Measurements from ENCODE around the gene ARMS2.

ARMS2 gene

DNA sequence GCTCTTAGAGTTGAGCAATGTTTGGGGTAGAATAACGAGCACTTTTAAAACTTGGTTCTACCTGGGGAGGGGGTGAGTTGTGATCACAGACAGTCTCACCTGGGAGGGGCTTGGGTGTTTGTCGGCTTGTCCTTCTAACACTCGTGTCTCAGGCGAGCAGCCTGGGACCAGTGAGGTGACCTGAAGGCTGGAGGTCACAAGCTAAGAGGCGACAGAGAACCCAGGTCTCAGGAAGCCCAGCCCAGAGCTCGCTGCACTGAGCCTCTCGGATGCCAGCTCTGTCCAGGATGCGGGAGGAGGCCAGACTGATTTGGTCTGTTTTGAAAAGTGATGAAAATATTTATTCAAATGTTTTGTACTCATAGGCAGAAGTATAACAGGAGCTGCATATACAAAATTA is 18.7 kb downstream of the ARMS2 start:
- no peak for DNase-seq

DNA sequence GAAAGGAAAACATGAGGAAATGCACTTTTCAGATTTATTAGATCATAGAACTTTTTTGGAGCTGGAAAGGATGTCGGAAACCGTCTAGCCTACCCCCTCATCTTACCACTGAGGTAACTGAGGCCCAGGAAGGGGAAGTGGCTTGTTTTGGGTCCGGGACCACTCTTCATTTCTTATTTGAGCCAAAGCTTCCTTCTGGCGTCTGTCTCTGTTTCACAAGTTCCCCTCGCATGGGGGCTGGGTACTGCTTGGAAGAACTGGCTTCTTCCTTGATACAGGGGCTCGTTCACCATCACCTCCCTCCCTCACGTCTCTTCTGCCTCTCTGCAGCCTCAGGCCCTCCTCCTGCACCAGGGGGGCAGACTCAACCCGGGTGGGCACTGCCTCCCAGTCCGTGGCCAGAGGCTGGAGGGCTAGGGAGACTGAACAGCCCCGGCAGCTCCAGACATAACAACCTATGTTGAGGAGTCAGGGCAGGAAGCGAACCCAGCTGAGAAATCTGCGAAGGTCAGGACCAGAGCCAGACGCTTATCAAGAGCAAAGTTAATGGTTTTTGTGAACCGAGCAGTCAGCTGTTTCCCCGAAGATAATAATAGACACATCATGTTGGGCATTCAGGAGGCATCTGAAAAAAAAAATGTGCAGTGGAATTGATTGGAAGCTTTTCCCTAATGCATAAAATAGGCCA is 19.8 kb downstream of the ARMS2 start:
- peak in 1 of 2 donors; percentile 56 for DNase-seq

DNA sequence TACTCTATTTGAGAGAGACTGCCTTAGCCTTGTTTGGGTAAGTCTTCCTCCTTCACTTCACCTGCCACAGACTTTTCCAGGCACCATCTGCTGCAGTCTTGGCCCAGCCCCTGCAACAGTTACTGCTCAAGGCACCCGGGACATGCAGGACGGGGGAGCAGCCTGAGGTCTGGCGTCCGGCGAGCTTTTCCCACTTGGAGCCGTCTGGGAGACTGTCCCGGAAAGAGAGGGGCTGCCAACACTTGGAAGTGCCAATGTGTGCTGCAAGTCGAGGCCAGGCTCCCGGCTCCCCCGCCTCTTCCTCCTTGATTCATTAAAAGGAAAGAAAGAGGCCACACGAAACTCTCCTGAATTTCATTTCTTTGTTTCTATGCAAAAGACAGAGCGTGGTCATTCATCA is 20.6 kb downstream of the ARMS2 start:
- DNase-seq = peak; percentile 62 to 73

DNA sequence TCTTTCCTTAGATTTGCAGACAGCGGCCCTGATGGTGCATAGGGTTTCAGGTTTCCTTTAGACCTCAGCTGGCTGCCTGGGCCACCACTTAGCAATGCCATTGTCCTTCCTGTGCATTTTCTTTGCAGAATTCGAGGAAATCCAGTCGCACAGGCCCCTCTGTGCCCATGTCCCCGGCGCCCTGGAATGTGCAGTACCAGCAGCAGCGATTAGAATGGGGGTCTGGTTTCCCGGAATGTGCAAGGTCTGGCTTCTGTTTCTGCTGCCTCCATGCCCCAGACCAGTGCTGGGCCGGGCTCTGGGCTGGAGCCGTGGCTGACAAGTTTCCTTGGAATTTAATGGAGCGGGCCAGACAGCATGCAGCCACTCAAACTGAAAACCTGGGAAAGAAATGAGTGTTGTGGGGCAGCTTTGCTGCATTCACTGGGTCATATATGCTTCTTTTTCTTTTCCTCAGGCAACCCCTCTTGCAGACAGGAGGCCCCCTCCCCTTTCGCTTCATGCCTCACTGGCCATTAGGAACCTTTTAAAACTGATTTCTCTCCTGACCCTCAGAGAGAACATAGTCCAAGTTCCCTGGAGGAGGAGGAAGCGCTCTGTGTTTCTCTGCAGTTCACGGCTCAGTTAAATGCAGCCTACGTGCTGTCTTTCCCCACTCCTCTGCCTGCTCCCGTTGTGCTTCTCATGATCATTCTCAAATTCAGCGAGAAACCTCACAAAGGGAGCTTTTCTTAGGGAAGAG is 21.3 kb downstream of the ARMS2 start:
- no peak for DNase-seq

DNA sequence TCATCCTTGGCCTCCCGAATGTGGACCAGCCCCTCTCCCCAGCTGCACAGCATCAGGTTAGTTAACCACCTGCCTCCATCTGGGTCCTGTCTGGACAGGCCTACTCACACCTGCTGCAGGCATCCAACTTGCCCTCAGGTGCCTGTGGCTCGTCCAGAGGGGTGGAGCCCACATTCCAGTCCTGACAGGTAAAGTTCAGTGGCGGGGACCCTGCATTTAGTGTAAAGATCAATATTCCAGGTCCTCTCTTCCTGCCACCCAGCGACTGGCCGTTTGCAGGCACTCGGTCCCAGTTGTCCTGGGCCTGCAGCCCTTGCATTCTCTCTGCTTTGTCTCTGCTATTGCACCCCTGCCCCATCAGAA is 21.9 kb downstream of the ARMS2 start:
- DNase-seq = no peak

DNA sequence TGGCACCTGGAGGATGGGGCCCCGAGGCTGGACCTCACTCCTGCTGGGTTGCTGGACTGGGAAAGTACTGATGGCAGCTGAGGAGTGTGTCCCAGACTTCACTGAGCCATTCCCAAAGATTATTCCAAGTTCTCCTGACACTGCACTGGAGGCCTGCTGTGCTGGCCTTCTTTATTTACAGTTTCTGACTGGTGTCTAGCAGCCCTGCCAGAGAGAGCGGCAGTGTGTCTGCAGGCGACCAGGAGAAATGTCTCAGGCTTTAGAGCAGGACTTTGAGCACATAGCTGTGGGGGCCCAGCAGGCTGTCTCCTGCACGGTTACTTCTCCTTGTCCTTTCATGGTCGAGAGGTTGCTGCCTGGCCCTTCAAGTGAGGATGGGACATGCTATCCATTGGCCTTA is 23.0 kb downstream of the ARMS2 start:
- no peak for DNase-seq

DNA sequence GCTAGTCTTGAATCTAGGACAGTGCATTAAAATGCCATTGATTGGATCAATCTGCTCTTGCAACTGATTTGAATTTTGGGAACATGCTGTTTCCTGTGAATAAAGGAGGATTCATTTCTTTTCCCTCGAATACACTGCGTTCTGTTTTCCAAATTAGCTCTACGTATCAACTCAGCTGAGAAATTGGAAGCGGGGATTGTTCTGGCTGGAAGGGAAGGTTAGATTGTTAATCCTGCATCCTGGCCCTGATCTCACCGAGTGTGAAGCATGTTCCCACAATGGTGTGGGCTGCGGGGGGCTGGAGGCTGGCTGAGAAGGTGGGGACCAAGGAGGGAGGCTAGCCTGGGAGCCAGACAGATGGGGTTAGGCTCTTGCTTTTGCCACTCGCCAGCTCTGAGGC is 24.5 kb downstream of the ARMS2 start:
- peak; percentile 53 to 88 for DNase-seq

DNA sequence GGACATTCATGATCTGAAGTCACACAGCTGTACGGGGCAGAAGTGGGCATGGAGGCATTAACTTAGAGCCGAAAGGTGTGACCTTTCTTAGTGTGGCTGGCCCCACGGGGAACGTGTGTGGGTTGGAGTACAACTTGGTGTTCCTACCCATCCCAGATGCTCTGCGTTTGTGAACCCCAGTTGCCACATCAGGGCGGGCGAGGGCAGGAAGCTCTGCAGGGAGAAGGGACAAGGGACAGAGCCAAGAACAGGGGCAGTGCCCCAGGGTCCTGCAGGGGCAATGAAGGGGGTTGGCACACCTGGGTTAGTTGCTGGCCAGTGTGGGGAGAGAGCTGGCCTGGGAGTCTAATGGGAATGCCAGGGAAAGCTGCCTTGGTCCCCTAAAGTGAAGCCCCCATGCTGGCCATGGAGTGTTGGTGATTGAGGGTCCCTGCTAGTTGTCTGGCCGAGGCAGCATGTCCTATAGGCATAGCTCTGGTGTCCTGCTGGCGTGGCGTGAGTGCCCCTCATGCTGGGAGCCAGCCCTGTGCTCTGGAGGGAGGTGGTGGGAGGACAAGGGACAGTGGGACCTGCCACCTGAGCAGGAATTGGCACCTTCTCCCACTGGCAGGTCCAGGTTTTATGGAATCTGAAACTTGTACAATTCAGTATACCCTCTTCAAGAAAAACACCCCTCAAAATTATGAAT is 25.8 kb downstream of the ARMS2 start:
- no peak for DNase-seq

DNA sequence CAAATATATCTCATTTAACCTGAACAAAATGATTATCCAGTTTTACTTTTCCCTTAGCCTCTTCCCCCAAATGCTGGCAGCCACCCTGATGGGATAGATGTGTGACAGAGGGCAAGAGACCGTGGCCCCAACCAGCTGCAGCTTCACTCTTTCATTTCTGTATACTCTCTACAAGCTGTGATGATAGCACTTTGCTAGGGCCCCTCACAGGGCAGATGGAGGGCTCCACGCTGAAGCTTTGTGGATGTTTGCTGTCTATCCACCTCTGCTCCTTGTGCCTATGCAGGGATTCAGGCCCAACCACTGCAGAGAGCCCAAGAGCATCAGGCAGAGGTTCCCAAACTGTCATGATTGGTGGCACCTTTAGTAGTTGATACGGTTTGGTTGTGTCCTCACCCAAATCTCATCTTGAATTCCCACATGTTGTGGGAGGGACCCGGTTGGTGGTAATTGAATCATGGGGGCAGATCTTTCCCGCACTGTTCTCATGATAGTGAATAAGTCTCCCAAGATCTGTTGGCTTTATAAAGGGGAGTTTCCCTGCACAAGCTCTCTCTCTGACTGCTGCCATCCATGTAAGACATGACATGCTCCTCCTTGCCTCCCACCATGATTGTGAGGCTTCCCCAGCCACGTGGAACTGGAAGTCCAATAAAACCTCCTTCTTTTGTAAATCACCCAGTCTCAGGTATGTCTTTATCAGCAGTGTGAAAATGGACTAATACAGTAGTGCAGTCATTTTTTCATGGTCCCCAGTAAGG is 27.0 kb downstream of the ARMS2 start:
- no peak for DNase-seq

DNA sequence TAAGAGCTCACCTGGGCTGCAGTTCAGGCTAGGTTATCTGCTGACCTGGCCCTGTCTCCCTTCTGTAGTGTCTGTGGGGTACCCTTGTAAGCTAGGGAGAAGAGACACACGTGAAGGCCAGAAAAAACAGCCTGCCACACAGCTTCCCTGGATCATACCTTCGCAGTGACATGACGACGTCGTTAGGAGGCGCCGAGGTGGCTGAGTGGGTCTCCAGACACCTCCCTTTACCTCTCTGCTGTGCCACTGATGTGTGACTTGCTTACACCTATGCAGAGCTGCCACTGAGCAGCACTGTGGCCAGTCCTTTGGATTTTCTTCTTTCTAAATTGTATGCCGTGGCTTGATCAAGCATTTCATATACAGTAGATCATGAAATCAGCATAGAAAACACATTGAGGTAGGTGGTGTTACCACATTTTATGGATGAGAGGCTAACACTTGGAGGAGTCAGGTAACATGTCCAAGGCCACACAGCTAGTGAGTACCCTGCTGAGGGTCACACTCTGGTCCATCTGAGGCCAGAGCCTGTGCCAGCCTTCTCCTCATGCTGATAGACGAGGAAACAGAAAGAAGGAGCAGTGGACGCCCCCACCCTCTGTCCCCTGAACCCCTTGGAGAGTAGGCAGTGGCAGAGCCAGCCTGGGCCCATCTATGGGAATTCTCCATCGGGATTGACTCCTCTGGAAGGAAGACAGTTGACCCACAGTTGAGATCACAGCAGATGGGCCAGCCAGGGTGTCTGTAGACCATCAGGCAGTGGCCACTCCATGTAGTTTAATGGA is 30.0 kb downstream of the ARMS2 start:
- no peak for DNase-seq

DNA sequence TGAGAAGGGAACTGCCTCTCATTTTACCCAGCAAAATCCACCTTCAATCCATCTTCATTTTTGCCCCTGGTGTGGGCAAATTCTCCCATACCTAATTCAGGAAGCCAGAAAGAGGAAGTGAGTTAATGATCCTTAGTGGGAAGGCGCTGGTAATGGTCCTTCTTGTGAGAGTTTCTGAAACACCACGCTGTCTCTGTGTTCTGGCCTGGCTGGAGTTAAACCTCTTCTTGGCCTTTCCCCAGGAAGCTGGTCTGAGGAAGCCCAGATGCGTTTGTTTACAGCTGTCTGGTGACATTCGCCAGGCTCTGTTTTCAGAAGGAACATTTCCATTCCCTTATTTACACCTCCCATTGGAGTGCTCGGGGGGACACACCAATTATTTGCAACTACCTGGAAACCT is 31.2 kb downstream of the ARMS2 start:
- peak; percentile 44 to 63 for DNase-seq

DNA sequence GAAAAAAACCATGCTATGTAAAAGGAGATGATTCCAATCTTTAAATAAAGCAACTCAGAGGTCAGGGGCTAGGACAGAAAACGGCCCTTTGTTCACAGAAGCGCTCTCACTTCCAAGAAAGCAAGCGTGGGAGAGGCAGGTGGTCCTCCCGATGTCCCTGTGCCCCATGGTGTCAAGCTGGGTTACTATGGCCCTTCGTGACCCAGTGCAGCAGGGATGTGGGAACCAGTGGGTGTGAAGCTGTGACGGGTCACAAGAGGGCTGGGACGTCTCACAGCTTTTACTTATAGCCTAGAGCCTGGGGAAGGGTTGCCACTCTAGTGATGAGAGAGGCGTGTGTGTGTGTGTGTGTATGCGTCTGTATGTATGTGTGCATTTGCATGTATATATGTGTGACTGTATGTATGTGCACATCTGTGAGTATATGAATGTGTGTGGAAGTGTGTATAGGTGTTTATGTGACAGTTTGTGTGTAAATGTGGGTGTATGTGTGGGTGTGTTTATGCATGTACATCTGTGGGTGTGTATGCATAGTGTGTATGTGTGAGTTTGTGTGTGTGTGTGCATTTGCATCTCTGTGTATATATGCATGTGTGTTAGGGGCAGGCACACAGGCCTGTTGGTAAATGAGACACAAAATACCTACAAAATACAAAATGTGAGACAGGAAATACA is 32.1 kb downstream of the ARMS2 start:
- no peak for DNase-seq

DNA sequence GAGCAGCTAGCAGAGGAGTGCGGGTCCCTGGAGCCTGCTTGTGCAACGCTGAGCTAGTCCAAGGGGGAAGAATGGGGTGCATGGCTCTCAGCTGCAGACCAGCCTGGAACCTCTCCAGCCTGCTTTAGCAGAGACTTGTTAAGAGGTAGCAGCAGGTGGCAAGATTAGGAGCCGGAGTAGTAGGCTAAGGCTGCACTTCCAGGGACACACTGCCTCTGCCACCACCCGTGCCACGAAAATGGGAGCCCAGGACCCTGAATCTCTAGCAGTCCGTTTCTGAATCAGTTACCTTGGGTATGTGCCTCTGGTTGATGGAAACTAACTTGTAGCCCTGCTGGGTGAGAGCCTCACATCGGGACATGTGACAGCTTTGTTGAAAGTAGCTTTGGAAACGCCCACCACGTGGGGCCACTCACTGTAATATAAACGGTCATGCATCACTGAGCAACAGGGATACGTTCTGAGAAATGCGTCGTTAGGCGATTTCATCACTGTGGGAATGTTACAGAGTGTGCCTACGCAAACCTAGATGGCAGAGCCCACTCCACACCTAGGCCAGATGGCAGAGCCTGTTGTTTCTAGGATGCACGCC is 32.8 kb downstream of the ARMS2 start:
- no peak for DNase-seq

DNA sequence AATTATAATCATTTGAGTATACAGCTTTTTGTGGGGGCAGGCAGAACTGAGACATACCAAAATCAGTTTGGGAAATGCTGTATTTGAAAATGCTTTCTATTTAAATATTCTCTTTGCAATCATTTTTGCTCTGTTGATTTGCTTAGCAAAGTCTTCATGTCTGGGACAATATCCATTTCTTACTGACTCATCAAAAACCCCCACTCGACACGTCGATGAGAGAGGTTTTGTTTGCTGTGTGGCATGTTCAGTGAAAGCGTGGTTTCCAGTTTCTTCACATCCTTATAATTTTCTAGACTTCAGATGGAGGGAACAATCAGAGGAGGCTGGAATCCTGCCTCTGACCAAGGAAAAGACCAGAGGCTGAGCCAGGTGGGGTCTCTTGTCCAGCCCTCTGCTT is 35.8 kb downstream of the ARMS2 start:
- DNase-seq = no peak

DNA sequence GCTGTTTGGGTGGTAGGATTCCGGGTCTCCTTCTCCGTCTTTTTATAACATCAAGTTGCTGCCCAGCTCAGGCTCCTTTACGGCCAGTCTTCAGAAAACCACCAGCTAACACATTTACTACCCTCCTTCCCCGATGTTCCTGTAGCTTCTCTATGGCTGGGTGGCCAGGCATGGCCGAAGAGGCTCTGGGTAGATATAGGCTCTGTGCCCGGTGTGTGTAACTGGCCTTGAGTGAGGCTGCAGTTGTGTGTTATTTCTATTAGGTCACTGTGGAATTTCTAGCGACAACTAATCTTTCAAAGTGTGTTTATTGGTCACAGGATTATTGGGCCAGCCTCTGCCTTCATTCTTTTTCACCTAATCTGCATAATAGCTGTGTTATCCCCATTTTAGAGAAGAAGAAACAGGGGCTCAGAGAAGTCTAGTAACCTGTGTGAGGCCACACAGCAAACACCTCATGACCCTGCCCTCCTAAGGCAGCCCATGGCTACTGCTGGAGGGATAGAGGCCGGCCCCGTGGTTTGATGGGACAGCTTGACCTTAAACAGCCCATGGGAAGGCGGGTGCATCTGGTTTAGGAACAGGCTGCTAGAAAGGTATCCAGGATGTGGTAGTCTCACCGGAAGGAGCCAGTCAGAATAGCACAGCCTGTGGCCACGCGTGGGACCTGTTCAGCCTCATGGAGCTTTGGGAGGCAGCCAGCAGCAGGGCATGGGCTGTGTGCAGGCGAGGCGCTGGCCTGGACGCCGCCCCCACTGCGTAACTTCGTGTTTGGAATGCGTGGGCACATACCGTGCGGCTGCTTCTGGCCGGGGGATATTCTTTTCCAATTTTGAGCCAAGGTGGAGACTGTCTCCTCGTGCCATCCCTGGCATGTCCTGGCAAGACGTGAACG is 36.6 kb downstream of the ARMS2 start:
- DNase-seq = no peak

DNA sequence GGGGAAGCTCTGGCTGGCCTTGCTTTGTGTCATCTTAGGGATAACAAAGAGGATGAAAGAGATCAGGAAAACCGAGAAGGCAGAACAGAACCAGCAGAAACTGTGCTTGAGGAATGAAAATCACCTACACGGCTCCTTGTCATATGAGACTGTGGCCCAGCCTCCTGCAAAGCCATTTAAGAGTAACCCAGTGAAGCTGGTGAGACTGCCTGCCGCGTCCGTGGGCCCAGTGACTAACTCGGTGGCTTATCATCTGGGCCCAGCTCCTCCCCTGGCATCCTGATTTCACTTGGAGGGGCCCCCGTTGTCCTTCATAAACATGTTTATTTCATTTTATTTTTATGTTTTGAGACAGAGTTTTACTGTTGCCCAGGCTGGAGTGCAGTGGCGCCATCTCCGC is 37.6 kb downstream of the ARMS2 start:
- DNase-seq = no peak

DNA sequence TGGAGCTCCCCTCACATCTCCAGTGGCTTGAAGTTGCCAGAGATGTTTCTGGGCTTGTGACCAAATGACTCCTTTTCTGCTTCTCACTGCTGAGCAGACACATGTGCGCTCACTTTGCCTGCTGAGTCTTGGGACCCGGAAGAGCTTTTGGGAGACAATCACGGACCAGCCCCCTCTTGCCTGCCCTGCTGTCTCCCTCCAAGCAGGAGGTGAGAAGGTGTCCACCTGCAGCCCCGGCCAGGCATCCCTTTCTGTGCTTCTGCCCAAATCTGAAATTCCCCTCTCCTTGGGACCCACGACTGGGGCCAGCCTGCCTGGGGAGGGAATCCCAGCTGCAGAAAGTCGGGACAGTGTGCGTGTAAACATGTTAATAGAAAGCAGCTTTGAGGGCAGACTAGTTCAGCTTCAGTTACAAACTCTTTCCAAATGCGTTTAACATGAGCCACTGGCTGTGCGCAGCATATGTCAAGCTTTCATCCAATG is 38.6 kb downstream of the ARMS2 start:
- DNase-seq = no peak

DNA sequence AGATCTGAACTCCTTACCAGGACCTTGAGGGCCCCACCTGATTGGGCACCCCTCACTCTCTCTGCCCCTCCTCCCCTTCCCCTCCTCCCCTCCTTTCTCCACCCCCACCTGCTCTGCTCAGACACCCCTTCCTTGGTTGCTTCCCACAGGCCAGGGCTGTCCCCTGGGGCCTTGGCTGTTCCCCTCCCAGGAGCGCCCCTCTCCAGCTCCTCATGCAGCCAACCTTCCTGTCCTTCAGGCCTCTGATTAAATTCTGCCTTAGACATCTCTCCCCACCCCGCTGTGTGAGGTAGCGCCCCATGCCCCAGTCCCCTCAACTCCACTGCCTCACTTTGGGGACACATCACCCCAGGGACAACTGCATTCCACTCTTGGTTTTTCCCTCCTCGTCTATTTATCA is 39.3 kb downstream of the ARMS2 start:
- no peak for DNase-seq

DNA sequence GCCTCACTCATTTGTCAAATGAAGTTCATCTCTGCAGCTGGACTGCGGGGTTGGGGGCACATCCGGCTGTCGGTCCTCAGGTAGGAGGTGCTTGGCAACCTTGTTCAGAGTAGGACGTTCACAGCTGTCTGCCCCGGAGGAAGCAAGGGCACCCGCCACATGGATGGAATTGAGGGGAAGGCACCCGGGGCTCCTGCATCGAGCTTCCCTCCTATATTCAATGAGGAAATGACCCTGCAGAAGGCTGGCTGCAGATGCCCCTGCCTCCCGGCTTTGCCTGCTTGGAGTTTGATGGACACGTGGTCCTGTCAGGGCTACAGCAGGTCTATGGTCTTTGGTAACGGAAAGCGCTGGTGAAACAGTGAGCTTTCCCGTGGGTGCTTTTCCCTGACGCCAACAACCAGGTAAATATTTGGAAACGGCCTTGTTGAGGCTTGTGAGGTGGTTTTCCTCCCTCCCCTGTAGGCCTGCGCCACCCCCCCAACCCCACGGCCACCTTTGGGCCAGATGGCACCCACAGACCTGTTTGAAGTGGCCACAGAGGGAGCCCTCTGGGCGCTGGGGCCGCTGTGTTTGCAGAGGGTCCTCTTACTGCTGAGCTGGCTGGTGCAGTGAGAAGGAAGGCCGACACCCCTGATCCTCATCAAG is 39.8 kb downstream of the ARMS2 start:
- DNase-seq = no peak

DNA sequence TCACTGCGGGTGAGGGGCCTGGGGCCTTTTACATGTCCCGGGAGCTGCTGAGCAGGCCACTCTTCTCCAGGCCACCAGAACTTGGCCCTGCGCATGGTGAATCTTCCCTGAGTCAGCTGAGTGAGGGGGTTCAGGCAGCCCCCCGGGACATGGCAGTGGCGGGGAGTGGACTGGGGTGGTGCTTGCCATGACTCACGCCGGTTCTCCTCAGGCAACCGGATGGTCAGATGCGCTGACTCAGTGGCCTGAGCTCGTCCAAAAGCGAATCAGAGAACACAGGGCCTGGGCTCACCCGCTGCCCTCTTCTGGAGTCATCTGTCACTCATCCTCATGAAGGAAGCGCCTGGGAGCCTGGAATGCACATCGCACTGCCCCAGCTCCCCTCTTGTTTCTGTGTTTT is 40.4 kb downstream of the ARMS2 start:
- DNase-seq = no peak

Data from hippocampal formation (tissue), 2 donors.